Measurements from ENCODE around the gene LRRC71.

- TF ChIP-seq CTCF (conservative IDR thresholded peaks at IDR 0.05 in 1 of 2, IDR thresholded peaks at IDR 0.05 in 1 of 2; ENCODE audit: extremely low read depth in 1 of 2, insufficient read depth in 1 of 2, low read depth in 1 of 2, low read length in 2 of 2) (no peak), EZH2 (IDR thresholded peaks at IDR 0.05; ENCODE audit: borderline replicate concordance, low read length) (no peak)
Observed at GRCh38 chr1:156949127-156949526, 28.7 kb downstream of the LRRC71 start.

Measured in mammary epithelial cell (primary cell).